HG02588 (cell line): ENCODE data around the gene APAF1.
"Not testable (repeated sequence)": the region's sequence is repeated elsewhere in the genome, so short reads cannot be mapped to it uniquely, and the experiment has no call there.

ENCODE experiments used
- ATAC-seq: cut with Tn5 transposase; IDR thresholded peaks from one replicate; pipeline ENCODE4 v1.9.1; 2021; ENCODE audit warnings: mild to moderate bottlenecking, moderate library complexity; ENCODE audit not compliant: unreplicated experiment

APAF1 gene

DNA sequence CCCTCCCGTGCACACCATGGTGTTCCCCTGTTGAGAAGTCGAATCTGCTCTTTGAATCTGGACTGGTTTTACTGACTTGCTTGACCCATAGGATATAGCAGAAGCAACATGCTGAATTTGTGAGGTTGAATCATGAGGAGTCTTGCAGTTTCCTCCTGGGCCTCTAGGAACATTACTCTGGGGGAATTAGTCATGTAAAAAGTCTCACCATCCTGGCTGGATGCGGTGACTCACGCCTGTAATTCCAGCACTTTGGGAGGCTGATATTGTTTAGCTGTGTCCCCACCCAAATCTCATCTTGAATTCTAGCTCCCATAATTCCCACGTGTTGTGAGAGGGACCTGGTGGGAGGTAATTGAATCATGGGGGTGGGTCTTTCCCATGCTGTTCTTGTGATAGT is 110.8 kb downstream of the APAF1 start:
- not testable (repeated sequence) for ATAC-seq

DNA sequence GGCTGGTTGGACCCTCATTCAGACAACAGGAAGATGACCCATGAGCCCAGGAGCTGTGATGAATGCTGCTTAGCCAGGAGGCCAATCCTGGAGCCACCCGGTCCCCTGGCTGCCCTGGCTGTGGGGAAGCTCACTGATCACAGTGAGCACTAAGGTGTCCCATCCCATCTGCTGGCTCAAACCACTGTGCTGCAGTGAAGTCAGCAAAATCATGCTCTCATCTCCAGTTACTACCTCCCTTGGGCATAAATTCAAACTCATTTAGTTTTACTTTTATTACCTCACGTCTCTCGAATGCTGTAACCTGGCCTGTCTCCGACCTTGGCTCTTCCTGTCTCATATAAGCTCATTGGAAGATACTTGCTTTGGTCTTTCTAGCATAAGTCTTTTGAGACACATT is 112.4 kb downstream of the APAF1 start:
- ATAC-seq, result no peak

DNA sequence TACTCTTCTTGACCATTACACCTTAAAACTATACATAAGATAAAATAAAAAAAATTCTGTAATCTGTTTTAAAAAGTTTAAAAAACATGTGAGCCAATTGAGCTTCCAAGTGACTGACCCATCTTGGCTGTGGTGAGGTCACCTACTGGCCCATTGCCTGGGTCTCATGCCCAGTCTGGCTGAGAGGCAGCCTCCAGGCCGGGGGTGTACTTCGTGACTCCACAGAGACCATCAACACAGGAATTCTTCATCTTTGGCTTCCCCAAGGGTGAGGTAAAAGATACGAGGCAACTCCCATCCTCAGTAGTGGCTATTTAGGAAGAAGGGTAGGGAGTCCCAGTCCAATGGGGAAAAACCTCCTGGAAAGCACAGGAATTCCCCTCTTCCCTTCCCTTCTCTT is 113.2 kb downstream of the APAF1 start:
- ATAC-seq, result no peak

DNA sequence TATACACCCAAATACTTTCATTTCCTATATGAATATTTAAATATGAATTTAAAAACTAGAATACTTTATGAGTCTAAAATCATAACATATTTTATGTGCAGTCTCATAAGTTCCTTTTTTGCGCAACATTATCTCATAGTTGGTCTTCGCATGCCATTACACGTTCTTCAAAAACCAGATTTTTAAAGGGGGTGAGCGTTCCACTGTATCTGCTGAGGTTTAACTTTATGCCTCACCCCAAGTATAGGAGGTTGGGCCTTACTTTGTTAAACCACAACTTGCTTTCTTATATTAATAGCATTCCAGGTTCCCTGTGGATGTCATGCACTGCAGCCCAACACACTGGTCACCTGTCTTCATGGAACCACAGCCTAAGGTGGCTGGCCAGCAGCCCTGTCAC is 118.6 kb downstream of the APAF1 start:
- no peak for ATAC-seq

DNA sequence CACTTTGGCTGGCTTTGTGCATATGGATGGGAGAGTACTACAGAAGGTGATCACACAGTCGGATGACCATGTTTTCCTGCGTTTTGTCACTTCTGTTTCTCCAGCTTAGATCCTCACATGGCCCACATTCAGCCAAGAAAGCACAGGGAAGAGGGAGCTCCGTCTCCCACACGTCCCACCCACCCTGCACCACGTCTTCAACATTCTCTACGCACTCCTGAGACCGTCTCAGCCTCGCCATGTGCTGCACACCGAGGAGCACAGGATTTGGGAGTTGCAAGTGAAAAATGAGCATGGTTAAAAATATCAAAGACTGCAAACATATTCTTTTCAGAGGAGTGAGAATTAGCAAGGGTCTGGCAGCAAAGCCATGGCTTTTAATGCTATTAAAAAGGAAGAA is 122.2 kb downstream of the APAF1 start:
- no peak for ATAC-seq

DNA sequence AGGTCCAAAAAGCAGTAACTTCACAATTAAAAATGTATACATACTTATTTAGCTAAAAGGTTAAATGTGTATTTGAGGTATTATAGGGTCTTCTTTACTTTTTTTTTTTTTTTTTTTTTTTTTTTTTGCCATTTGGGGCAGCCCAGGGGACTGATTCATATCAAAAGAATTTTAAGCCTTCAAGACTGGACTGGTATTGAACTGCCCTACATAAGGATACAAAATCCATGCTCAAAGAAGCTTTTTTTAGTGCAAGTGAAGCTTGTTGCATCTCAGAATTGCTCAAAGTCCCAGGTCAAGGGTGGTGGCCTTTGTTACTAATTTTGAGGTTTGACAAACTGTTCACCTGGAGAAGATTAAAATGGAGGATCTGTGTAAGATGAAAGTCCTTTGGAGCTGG is 124.0 kb downstream of the APAF1 start:
- no peak for ATAC-seq

DNA sequence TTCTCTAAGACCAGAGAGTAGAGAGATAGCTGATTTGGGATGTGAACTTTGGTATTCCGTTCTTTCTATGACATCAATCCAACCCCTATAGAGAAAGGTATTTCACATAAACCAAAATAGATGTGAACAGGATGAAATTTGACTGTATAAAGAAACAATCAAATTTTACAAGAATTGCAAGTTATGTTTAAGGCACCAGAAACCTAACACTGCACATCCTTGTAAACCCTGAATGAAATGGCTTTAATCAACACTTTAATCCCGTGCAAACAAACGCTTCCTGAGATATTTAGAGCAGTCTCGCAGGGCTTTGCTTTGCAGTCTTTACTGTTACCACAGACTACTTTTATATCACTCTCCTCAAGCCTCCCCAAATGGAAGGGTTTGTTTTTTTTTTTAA is 125.1 kb downstream of the APAF1 start:
- ATAC-seq, result no peak

DNA sequence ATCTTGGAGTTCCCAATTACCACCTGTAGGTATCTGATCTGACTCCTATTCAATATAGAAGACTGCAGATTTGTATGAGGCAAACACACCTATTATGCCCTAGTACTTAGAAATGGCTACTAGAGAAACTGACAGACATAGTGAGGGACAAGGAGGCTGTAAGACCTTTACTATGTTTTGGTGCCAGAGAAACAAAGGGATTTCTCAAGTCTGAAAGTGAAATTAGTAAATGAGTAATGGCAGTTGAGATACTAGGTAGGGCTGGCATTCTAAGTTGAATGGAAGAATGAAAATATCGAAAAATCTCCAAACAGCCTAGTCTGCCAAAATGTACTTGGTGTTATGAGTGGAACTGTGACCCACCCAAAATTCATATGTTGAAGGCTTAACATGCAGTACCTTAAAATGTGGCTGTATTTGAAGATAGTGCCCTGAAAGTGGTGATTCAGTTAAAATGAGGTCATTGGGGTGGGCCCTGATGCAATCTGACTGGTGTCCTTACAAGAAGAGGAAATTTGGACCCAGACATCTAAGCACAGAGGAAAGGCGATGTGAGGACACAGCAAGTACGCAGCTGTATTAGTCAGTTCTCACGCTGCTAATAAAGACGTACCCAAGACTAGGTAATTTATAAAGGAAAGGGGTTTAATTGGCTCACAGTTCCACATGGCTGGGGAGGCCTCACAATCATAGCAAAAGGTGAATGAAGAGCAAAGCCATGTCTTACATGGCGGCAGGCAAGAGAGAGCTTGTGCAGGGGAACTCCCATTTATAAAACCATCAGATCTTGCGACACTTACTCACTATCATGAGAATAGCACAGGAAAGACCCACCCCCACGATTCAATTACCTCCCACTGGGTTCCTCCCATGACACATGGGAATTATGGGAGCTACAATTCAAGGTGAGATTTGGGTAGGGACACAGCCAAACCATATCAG is 127.0 kb downstream of the APAF1 start:
- no peak for ATAC-seq

DNA sequence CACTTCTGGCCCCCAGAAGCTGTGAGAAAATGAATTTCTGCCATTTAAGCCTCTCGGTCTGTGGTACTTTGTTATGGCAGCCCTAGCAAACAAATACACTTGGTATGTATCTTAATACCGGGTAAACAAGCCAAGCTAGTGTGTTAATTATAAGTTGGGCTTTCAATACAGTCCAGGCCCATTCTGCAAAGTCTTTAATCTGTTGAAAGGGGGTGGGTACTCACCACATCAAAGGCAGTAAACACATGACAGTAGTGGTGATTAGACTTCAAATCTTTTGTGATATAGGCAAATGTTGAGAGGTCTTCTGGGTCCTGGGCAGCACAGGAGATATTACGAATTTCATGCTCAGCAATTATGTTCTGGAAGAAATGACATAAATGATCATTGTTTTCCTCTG is 127.7 kb downstream of the APAF1 start:
- ATAC-seq, result no peak

DNA sequence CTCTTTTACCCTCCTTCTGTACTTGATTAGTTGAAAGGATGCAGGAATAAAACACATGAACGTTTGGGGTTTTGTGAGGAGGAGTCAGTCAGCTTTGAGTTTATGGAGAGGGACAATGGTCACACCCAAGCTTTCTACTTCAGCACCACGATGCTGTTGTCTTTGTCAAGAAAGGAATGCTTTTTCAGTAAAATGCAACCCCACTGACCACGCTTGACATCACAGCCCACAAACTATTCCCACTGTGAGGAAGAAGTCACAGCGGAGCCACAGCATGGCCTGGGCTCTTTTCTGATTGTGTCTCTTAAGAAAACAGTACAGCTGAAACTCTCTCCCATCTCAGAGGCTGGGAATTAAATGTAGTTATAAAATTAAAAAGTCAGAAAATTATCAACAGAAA is 135.2 kb downstream of the APAF1 start:
- no peak for ATAC-seq

DNA sequence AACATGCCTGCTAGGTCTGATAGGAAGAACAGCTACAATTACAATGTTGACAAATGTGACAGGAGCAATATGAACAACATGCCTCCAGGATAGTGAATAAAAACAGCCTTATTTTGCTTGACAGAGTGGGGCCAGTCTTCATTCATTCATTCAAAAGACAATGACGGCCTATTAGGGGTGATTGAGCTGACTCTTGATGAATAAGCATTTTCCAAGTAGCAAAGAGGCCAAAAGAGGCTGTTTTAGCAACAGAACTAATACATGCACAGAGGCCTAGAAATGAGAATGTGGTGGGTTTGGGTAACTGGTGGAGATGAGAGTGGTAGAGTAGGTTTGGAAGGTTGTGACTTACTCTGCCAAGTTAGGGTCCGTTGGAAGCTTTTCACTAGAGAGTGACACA is 138.3 kb downstream of the APAF1 start:
- no peak for ATAC-seq
